ENCODE results near the gene ARPC5L. TPM values are rescaled to one million over a fixed set of nuclear protein-coding genes. Genes with fewer than 3 reads are reported as not detected.

ARPC5L gene
- total and polyA plus RNA-seq, 9 of the 15 experiments (the other 6 are each of a cell fraction or from before 2014, with no cell fraction given), result 25.4 to 113 (median 63.8) TPM

DNA sequence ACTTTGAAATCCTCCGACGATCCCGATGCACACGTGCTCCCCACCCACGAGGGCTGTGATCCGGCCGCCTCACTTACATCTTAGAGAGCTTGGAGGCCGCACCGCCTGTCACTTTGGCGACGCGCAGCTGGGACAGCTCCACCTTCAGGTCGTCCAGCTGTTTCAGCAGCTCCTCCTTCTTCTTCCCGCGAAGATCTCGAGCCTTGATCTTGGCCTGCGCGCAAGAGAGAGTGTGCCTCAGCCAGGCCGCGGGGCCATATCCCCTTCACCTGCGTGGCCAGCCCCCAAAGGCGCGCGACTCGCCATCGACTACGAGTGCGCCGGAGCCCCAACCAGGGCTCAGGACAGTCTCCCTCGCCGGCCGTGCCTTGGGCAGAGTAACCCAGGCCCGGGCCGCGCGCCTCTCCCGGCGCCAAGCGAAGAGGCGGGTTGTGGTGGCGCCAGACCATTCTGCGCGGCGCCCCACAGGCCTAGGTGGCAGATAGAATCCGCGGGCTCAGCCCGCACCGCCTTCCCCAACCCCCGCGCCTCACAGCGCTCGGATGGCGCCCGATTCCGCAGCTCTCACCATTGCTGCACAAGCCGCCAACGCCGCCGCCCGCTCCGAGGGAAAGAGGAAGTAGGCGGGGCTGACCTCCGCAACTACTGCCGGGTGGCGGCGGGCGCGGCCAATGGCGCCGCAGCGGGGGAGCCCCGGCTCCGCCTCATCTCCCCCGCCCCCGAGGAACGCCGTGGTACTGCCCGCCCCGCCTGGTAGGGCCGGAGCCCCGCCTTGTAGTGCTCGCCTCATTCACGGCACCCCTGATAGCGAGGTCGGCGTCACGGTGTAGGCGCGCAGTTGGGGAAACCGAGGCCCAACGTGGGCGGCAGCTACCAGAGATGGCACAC is at the start of gene ARPC5L, which contains the start of gene RPL35 (continued):
- TF ChIP-seq, protein P1, sequence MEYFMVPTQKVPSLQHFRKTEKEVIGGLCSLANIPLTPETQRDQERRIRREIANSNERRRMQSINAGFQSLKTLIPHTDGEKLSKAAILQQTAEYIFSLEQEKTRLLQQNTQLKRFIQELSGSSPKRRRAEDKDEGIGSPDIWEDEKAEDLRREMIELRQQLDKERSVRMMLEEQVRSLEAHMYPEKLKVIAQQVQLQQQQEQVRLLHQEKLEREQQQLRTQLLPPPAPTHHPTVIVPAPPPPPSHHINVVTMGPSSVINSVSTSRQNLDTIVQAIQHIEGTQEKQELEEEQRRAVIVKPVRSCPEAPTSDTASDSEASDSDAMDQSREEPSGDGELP (CRISPR knock-in tag; IDR thresholded peaks at IDR 0.05; ENCODE audit: borderline replicate concordance), result peak; percentile 98
- TF ChIP-seq ZNF134 (CRISPR knock-in tag; conservative IDR thresholded peaks at IDR 0.05) (no peak), HSF4 (CRISPR knock-in tag; IDR thresholded peaks at IDR 0.05; ENCODE audit: borderline replicate concordance) (no peak), NEUROD1 (IDR thresholded peaks at IDR 0.05; ENCODE audit: borderline replicate concordance, low read depth, low read length, partially characterized antibody) (peak; percentile 62), YY1 (IDR thresholded peaks at IDR 0.05; ENCODE audit: borderline replicate concordance in 1 of 3, control insufficient read depth in 1 of 3, extremely low read depth in 1 of 3, insufficient read depth in 3 of 3, insufficient read length in 1 of 3, insufficient replicate concordance in 2 of 3, low read depth in 1 of 3, low read length in 2 of 3) (peak in 2 of 3 experiments; percentile 76 to 78), ZNF778 (CRISPR knock-in tag; IDR thresholded peaks at IDR 0.05) (no peak), RBM22 (IDR thresholded peaks at IDR 0.05; ENCODE audit: low read depth, low read length, poor library complexity, severe bottlenecking) (peak; percentile 94), ZNF197 (CRISPR knock-in tag; IDR thresholded peaks at IDR 0.05; ENCODE audit: low read depth) (no peak), RBM14 (IDR thresholded peaks at IDR 0.05; ENCODE audit: borderline replicate concordance, insufficient read depth, low read depth, low read length) (peak; percentile 81; the same call in 1 of the 2 replicates), ETV6 (IDR thresholded peaks at IDR 0.05; ENCODE audit: borderline replicate concordance in 1 of 2, low read depth in 2 of 2, low read length in 1 of 2) (no peak; a peak in 1 of 4 replicates), ETV6 (CRISPR knock-in tag; IDR thresholded peaks at IDR 0.05; ENCODE audit: borderline replicate concordance) (peak; percentile 27; the same call in 1 of the 2 replicates), BRD4 (IDR thresholded peaks at IDR 0.05) (peak; percentile 98), SAFB (IDR thresholded peaks at IDR 0.05; ENCODE audit: borderline replicate concordance, low read depth, low read length) (no peak), MAZ (CRISPR knock-in tag; conservative IDR thresholded peaks at IDR 0.05 in 1 of 2, IDR thresholded peaks at IDR 0.05 in 1 of 2) (peak; percentile 93 to 94), POLR2AphosphoS2 (IDR thresholded peaks at IDR 0.05; ENCODE audit: low read length) (peak; percentile 64; the same call in 1 of the 2 replicates), ZSCAN32 (CRISPR knock-in tag; IDR thresholded peaks at IDR 0.05) (no peak), EWSR1 (IDR thresholded peaks at IDR 0.05; ENCODE audit: borderline replicate concordance, low read depth, partially characterized antibody) (no peak), POLR2A (conservative IDR thresholded peaks at IDR 0.05) (peak; percentile 97)
- TF ChIP-seq, protein P2, sequence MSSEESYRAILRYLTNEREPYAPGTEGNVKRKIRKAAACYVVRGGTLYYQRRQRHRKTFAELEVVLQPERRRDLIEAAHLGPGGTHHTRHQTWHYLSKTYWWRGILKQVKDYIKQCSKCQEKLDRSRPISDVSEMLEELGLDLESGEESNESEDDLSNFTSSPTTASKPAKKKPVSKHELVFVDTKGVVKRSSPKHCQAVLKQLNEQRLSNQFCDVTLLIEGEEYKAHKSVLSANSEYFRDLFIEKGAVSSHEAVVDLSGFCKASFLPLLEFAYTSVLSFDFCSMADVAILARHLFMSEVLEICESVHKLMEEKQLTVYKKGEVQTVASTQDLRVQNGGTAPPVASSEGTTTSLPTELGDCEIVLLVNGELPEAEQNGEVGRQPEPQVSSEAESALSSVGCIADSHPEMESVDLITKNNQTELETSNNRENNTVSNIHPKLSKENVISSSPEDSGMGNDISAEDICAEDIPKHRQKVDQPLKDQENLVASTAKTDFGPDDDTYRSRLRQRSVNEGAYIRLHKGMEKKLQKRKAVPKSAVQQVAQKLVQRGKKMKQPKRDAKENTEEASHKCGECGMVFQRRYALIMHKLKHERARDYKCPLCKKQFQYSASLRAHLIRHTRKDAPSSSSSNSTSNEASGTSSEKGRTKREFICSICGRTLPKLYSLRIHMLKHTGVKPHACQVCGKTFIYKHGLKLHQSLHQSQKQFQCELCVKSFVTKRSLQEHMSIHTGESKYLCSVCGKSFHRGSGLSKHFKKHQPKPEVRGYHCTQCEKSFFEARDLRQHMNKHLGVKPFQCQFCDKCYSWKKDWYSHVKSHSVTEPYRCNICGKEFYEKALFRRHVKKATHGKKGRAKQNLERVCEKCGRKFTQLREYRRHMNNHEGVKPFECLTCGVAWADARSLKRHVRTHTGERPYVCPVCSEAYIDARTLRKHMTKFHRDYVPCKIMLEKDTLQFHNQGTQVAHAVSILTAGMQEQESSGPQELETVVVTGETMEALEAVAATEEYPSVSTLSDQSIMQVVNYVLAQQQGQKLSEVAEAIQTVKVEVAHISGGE (CRISPR knock-in tag; IDR thresholded peaks at IDR 0.05), result peak in 2 of 3 experiments; percentile 5 to 76; a peak in 2 of 6 replicates
